D721Med (cell line): ENCODE results near the gene HTRA3.

Experiments used
- DNase-seq: peaks from one replicate; pipeline ENCODE4 v3.0.0; 2011; ENCODE audit warnings: low spot score; ENCODE audit not compliant: insufficient read length
- FAIRE-seq: peaks from 2 replicates; lab custom pipeline; 2011; peaks lifted over from hg19 to GRCh38; lab: Jason Lieb, UNC
- CTCF ChIP-seq: IDR thresholded peaks from 2 replicates; pipeline ENCODE4 v1.5.1; 2012; ENCODE audit warnings: mild to moderate bottlenecking, control low read depth; ENCODE audit not compliant: insufficient read depth; ENCODE audit errors: missing control alignments

The HTRA3 gene

GRCh38 chr4:8287343-8288280 lies 18.1 kb downstream of the HTRA3 start:
- no peak for FAIRE-seq
- no peak for TF ChIP-seq CTCF
- no peak for DNase-seq

GRCh38 chr4:8289151-8289750 lies 19.7 kb downstream of the HTRA3 start:
- FAIRE-seq (no peak), DNase-seq (no peak)
- no peak for TF ChIP-seq CTCF

GRCh38 chr4:8289956-8290700 lies 20.6 kb downstream of the HTRA3 start:
- DNase-seq (no peak), FAIRE-seq (no peak)
- TF ChIP-seq CTCF = no peak

- no peak for FAIRE-seq
- DNase-seq = no peak
- no peak for TF ChIP-seq CTCF
Measured at GRCh38 chr4:8290701-8290970, 21.1 kb downstream of the HTRA3 start.

GRCh38 chr4:8291036-8291682 lies 21.6 kb downstream of the HTRA3 start:
- DNase-seq = no peak
- TF ChIP-seq CTCF = no peak
- no peak for FAIRE-seq

GRCh38 chr4:8291701-8292477 lies 22.3 kb downstream of the HTRA3 start:
- FAIRE-seq (no peak), DNase-seq (no peak)
- TF ChIP-seq CTCF = no peak
